Vagina (tissue), 2 donors: ENCODE data around the gene TRIM26. TPM values are rescaled to one million over a fixed set of nuclear protein-coding genes. Genes with fewer than 3 reads are reported as not detected.

Experiments
- DNase-seq, 2 donors: peaks; one replicate each; pipeline ENCODE4 v3.0.0-alpha.2; 2017; ENCODE audit errors: extremely low spot score in 2 of 2
- H3K27ac ChIP-seq: fragments of 200-600 bp; sonication (generic); one replicate; pipeline ENCODE4 v1.5.1; 2019
- H3K27me3 ChIP-seq: fragments of 200-600 bp; sonication (generic); one replicate; pipeline ENCODE4 v1.5.1; 2019
- H3K36me3 ChIP-seq, 2 donors: fragments of 200-600 bp; sonication (generic); one replicate each; pipeline ENCODE4 v1.5.1; 2017 to 2019
- H3K4me1 ChIP-seq: fragments of 200-600 bp; sonication (generic); one replicate; pipeline ENCODE4 v1.5.1; 2019
- H3K4me3 ChIP-seq, 2 donors: fragments of 200-600 bp; sonication (generic); 1 replicate in 1 of 2; 2 replicates in 1 of 2; pipeline ENCODE4 v1.5.1; 2016 to 2019
- H3K9me3 ChIP-seq: fragments of 200-600 bp; sonication (generic); one replicate; pipeline ENCODE4 v1.5.1; 2019
- POLR2A ChIP-seq, 2 donors: fragments of 450-650 bp; IDR thresholded peaks; one replicate each; pipeline ENCODE4 v1.6.1; 2017; ENCODE audit warnings: antibody characterized with exemption in 2 of 2, mild to moderate bottlenecking in 2 of 2, moderate library complexity in 2 of 2
- POLR2AphosphoS5 ChIP-seq, 2 donors: sonication (generic); formaldehyde crosslinking; IDR thresholded peaks; one replicate each; pipeline ENCODE4 v1.9.0; 2017; ENCODE audit warnings: antibody characterized with exemption in 2 of 2, mild to moderate bottlenecking in 2 of 2, low read depth in 1 of 2; ENCODE audit not compliant: insufficient read depth in 1 of 2
- intact Hi-C: fragments of 100-400 bp; cut with DNase I; formaldehyde crosslinking; loops from one replicate; pipeline ENCODE4 v1.15.1; 2023
- total RNA-seq: library from RNA; depleted of rRNA; stranded (reverse); fragments of >200 nt; gene quantifications from one replicate; pipeline ENCODE4 v1.2.3, GENCODE V29; 2016
- TF ChIP-seq, protein P1 (sequence below), 3 experiments: fragments of 450-650 bp in 2 of 3; fragments of 200-600 bp in 1 of 3; sonication (generic) in 1 of 3; IDR thresholded peaks; one replicate each; pipeline ENCODE4 v1.5.1; 2017 to 2019; ENCODE audit warnings: antibody characterized with exemption in 3 of 3, mild to moderate bottlenecking in 2 of 3, moderate library complexity in 2 of 3

The TRIM26 gene
- total RNA-seq, 1 donor from 2014 or later: 35.4 TPM

DNA sequence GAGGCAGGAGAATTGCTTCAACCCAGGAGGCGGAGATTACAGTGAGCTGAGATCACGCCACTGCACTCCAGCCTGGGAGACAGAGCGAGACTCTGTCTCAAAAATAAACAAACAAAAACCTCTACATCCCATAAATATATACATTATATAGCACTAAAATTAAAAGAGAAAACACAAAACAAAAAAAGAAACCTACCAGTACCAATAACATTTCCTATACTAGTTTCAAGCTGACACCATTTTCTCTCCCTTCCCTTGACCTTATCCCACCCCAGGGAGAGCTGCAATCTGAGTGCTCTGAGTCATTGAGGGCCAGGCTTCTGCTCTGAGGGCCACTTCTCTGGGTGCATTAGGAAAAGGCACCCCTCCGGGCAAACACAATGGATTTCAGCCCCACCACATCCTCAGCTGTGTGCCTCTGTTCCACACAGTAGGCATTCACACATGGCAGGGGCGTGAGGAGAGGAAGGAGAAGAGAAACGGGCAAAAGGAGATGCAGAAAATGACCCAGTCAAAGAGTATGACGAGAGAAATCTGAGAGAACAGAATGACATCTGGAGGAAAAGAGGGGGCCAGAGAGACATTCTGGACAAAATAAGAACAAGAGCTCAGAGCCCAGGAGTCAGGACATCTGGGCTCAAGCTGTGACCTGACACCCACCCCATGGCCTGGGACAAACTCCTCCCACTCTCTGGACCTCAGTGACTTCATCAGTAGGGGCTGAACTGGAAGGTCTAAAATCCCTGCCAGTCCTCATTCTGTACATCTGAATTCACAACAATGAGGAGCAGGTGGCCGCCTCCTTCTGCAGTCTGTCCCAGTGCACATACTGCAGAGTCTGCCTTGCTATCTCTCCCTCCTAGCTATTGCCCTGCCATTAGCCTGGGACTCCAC, 18.2 kb downstream of the TRIM26 start:
- TF ChIP-seq, protein P1, sequence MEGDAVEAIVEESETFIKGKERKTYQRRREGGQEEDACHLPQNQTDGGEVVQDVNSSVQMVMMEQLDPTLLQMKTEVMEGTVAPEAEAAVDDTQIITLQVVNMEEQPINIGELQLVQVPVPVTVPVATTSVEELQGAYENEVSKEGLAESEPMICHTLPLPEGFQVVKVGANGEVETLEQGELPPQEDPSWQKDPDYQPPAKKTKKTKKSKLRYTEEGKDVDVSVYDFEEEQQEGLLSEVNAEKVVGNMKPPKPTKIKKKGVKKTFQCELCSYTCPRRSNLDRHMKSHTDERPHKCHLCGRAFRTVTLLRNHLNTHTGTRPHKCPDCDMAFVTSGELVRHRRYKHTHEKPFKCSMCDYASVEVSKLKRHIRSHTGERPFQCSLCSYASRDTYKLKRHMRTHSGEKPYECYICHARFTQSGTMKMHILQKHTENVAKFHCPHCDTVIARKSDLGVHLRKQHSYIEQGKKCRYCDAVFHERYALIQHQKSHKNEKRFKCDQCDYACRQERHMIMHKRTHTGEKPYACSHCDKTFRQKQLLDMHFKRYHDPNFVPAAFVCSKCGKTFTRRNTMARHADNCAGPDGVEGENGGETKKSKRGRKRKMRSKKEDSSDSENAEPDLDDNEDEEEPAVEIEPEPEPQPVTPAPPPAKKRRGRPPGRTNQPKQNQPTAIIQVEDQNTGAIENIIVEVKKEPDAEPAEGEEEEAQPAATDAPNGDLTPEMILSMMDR (IDR thresholded peaks at IDR 0.05): no peak
- TF ChIP-seq POLR2A (IDR thresholded peaks at IDR 0.05) (no peak), POLR2AphosphoS5 (IDR thresholded peaks at IDR 0.05; ENCODE audit: insufficient read depth in 1 of 2, low read depth in 1 of 2) (no peak)
- H3K9me3 ChIP-seq: no peaks in the 10 kb centered on the region
- no peak overlapping the region for H3K27ac ChIP-seq
- DNase-seq: no peak
- no peak overlapping the region for H3K4me3 ChIP-seq
- intact Hi-C loops: no loop called here
- no peaks in the 10 kb centered on the region for H3K4me1 ChIP-seq
- peaks cover 0 to 72% of the 10 kb centered on the region in 2 donors for H3K36me3 ChIP-seq
- H3K27me3 ChIP-seq: no peaks in the 10 kb centered on the region

DNA sequence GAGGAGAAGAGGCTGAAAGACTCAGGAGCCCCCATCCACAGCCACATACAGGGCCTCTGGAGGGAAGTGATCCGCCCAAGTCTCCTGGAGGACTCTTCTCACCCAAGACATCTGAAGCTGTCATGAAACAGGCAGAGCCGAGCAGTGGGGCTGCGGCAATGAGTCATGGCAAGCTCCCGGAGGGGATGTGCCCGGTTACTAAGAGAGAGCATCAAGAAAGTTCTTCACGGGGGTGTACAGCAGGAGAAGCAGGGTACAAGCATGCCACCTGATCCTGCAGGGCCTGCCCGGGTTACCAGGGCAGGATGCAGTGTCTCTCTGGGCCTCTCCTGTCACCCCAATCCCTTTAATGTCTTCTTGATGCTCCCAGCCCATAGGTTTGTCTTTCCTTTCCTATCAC, 21.1 kb downstream of the TRIM26 start:
- TF ChIP-seq, protein P1 (IDR thresholded peaks at IDR 0.05): no peak
- no peak for TF ChIP-seq POLR2AphosphoS5 (IDR thresholded peaks at IDR 0.05; ENCODE audit: insufficient read depth in 1 of 2, low read depth in 1 of 2)
- no peak for TF ChIP-seq POLR2A (IDR thresholded peaks at IDR 0.05)
- Histone ChIP-seq H3K4me3 (no peak overlapping the region), H3K27me3 (no peaks in the 10 kb centered on the region), H3K9me3 (no peaks in the 10 kb centered on the region), H3K4me1 (no peaks in the 10 kb centered on the region), H3K36me3 (peaks cover 0 to 70% of the 10 kb centered on the region in 2 donors), H3K27ac (no peak overlapping the region)
- intact Hi-C loops: no loop called here
- DNase-seq: no peak

DNA sequence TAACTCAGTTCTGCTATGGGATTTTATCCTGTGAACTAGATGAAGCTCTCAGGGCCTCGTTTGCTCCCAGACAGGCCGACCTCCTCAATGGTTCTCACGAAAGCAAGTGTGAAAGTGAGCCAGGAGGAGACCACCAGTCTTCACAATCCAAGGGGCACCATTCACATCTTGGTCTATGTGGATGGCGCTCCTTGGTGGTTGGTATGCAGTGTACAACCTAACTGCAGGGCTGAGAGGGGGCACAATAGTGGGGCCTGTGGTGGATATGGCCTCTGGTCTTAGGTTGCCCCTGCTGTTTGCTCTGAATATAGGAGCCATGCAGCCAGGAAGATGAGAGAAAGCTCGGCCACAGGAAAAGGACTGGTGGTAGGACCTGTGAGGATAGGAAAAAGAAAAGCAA, 24.7 kb downstream of the TRIM26 start:
- peaks cover 0 to 60% of the 10 kb centered on the region in 2 donors for H3K36me3 ChIP-seq
- no peaks in the 10 kb centered on the region for H3K27me3 ChIP-seq
- DNase-seq: no peak
- no peak overlapping the region for H3K27ac ChIP-seq
- H3K4me3 ChIP-seq: no peak overlapping the region
- intact Hi-C loops: no loop called here
- H3K9me3 ChIP-seq: no peaks in the 10 kb centered on the region
- H3K4me1 ChIP-seq: no peaks in the 10 kb centered on the region
- TF ChIP-seq, protein P1 (IDR thresholded peaks at IDR 0.05): no peak
- TF ChIP-seq POLR2AphosphoS5 (IDR thresholded peaks at IDR 0.05; ENCODE audit: insufficient read depth in 1 of 2, low read depth in 1 of 2): no peak
- no peak for TF ChIP-seq POLR2A (IDR thresholded peaks at IDR 0.05)

DNA sequence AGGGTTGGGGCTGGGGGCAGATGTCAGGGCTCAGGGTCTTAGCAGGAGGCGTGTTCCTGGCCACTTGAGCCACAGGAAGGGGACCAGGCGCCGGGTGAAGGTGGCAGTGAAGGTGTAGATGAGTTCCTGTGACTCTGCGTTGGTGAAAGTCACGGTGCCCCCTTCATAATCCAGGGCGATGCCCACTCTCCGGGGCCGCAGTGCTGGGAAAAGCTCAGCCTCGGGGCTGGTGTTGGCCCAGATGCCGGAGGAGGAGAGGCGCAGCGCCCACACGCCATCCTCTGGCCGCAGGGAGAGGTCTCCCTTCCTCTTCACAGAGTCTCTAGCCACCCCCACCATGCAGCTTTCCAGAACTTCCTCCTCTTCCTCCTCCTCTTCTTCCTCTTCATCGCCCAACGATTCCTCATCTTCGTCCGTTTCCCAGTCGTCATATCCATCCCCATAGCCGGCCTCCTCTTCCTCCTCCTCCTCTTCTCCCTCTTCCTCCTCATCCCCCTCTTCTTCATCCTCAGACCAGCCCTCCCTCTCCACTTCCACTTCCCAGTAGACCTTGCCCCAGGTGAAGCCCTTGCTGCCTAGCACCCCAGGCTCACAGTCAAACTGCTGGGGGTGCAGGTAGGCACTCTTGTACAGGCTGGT, 27.2 kb downstream of the TRIM26 start:
- intact Hi-C loops: no loop called here
- no peaks in the 10 kb centered on the region for H3K27me3 ChIP-seq
- H3K27ac ChIP-seq: no peak overlapping the region
- H3K4me1 ChIP-seq: no peaks in the 10 kb centered on the region
- no peaks in the 10 kb centered on the region for H3K9me3 ChIP-seq
- TF ChIP-seq, protein P1 (IDR thresholded peaks at IDR 0.05): no peak
- no peak for TF ChIP-seq POLR2AphosphoS5 (IDR thresholded peaks at IDR 0.05; ENCODE audit: insufficient read depth in 1 of 2, low read depth in 1 of 2)
- TF ChIP-seq POLR2A (IDR thresholded peaks at IDR 0.05): no peak
- peak in 1 of 2 donors; percentile 49 for DNase-seq
- H3K36me3 ChIP-seq: peaks cover 0 to 44% of the 10 kb centered on the region in 2 donors
- H3K4me3 ChIP-seq: no peak overlapping the region
